ENCODE data around the gene AMFR. TPM values are rescaled to one million over a fixed set of nuclear protein-coding genes. Genes with fewer than 3 reads are reported as not detected.

Gene AMFR
- total RNA-seq, 1 donor from 2014 or later, result 66.4 TPM

DNA sequence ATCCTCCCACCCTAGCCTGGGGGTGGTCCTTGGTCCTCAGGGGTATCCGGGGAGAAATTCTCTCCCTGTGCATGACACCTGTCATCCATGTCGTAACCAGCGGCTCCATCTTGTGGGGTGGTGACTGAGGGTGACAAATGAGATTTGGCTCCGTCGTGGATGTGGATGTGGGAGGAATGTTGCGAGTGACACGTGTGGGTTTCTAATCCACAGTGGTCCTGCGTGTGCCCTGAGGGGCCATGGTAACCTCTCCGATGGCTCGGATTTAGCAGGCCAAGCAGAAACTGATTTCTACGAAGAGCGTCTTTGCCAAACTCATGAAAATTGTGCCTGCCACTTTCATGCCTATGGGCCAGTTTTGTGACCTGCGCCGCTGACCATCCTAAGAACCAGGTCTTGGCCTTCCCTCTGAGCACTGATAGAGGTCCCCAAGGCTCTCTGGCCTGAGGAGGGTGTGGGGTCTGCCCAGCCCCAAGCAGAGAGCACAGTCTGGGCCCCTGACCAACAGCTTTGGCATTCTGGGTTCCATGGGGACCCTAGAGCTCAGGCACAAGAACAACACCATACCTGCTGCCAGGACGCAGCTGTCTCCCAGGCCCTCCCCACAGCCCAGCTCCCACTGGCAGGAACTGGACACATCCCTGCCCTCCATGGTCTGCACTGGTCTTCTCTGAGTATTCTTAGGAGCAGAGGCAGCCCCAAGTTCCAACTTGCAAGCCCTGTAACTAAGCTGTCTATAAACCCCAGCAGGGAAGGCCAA, 79.0 kb downstream of the AMFR start:
- H3K27me3 Mint-ChIP-seq (ENCODE audit: low read depth), result no peaks in the 10 kb centered on the region
- DNase-seq (ENCODE audit: low read depth, low spot score), result no peak
- H3K4me3 Mint-ChIP-seq, result no peak overlapping the region
- H3K36me3 Mint-ChIP-seq (ENCODE audit: low read depth), result no peaks in the 10 kb centered on the region
- H3K27ac Mint-ChIP-seq (ENCODE audit: unreplicated experiment), result no peak overlapping the region
- TF ChIP-seq, protein P1, sequence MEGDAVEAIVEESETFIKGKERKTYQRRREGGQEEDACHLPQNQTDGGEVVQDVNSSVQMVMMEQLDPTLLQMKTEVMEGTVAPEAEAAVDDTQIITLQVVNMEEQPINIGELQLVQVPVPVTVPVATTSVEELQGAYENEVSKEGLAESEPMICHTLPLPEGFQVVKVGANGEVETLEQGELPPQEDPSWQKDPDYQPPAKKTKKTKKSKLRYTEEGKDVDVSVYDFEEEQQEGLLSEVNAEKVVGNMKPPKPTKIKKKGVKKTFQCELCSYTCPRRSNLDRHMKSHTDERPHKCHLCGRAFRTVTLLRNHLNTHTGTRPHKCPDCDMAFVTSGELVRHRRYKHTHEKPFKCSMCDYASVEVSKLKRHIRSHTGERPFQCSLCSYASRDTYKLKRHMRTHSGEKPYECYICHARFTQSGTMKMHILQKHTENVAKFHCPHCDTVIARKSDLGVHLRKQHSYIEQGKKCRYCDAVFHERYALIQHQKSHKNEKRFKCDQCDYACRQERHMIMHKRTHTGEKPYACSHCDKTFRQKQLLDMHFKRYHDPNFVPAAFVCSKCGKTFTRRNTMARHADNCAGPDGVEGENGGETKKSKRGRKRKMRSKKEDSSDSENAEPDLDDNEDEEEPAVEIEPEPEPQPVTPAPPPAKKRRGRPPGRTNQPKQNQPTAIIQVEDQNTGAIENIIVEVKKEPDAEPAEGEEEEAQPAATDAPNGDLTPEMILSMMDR (conservative IDR thresholded peaks at IDR 0.05), result no peak
- H3K4me1 Mint-ChIP-seq, result no peaks in the 10 kb centered on the region
- H3K9me3 Mint-ChIP-seq, result no peaks in the 10 kb centered on the region

DNA sequence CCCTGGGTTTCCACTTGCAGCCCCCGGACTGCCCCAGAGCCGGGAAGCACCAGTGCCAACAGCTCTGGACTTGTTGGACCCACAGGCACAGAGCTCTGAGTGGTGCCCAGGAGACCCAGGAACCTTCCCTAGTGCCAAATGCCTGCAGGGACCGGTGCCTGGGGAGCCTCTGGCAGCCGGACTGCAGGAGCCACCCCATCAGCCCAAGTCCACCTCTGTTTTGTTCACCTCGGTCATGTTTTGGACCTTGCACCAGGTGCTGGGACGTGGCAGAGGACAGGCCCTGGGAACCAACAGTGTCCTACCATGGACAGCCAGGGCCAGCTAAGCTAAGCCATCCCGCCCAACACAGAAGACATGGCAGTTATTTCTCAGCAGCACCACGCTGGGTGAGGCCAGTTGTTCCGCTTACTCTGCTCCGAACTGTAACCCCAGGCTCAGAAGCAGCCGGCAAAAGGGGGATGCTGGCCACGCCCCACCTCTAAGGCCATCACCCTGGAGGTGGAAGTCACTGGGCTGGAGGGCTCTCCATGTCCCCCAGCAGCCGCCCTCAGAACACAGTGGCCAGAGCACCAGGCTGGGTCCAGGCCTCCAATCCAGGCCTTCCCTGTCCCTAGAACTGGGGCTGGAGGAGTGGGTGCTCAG, 79.8 kb downstream of the AMFR start:
- Mint-ChIP-seq H3K4me3 (no peak overlapping the region), H3K27ac (ENCODE audit: unreplicated experiment) (no peak overlapping the region), H3K9me3 (no peaks in the 10 kb centered on the region), H3K27me3 (ENCODE audit: low read depth) (no peaks in the 10 kb centered on the region), H3K4me1 (no peaks in the 10 kb centered on the region), H3K36me3 (ENCODE audit: low read depth) (no peaks in the 10 kb centered on the region)
- no peak for DNase-seq (ENCODE audit: low read depth, low spot score)
- TF ChIP-seq, protein P1 (conservative IDR thresholded peaks at IDR 0.05), result no peak

DNA sequence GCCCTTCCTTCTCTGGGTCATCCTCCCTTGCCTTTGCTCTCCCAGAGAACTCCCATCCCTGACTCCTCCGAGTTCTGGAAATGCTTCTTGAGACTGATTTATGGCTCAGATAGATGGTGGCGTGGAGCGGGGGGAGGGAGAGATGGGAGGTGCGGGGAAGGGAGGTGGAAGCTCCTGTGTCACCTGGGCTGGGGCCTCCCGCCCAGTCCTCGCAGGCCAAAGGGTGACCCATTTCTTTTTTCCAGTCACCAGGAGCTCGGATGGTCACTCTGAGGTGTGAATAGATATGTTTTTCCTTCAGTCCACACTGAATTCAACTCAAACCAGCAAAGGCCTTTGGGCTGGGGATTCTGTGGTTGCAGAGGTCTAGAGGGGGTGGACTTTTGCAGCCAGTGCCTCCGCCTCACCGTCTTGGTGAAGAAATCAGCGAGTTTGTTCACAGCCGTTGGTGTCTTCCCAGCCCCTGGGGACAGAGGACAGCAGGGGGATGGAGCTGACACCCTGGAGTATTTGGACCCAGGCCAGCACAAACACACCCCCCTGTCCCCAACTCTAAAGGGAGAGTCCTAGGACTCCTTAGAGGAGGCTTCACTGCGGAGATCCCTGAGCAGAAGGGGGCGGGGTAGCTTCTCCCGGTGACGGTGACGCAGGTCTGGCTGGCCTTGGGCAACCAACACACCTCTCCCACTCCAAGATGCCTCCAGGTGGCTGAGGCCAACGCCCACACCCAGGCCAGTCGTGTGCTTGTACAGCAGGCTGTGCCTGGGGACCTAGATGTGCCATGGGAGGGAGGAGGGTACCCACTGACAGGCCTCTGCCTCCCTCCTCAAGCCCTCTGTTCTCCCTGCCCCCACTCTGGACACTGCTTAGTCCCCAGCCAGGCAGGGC, 80.6 kb downstream of the AMFR start:
- Mint-ChIP-seq H3K4me1 (no peaks in the 10 kb centered on the region), H3K36me3 (ENCODE audit: low read depth) (no peaks in the 10 kb centered on the region), H3K27me3 (ENCODE audit: low read depth) (no peaks in the 10 kb centered on the region), H3K9me3 (no peaks in the 10 kb centered on the region), H3K4me3 (no peak overlapping the region), H3K27ac (ENCODE audit: unreplicated experiment) (no peak overlapping the region)
- TF ChIP-seq, protein P1 (conservative IDR thresholded peaks at IDR 0.05), result no peak
- DNase-seq (ENCODE audit: low read depth, low spot score), result no peak

DNA sequence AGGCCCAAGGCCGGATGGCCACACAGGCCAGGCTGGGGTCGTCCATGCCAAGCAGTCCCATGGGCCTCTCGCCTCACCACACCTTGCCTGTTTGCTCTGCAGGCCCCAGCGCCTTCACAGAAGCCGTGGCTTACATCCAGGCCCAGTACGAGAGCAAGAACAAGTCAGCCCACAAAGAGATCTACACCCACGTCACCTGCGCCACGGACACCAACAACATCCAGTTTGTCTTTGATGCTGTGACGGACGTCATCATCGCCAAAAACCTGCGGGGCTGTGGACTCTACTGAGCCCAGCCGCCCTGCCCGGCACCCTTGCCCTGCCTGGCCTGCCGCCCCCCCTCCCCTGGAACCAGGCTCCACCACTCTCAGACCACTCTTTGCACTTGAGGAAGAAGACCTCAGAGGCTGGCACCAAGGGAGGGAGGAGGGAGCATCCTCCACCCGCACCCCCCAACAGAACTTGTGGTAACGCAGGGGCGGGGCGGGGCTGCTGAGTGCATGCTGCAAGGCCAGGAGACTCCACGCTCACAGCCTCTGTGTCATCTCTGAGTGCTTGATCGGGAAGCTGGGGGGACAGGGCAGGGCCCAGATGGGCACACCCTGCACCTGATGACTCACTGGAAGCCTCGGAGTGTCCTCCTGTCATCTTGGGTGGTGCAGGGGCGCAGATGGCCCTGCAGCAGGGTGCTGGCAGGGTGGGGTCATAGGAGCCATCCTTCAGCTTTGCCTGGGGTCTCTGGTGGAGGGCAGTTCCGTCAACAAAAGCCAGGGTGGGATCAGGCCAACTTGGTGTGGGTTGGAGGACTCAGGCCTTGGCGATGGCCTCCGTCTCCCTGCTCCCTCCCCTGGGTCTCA, 81.5 kb downstream of the AMFR start:
- Mint-ChIP-seq H3K27me3 (ENCODE audit: low read depth) (no peaks in the 10 kb centered on the region), H3K4me1 (no peaks in the 10 kb centered on the region), H3K4me3 (no peak overlapping the region), H3K36me3 (ENCODE audit: low read depth) (no peaks in the 10 kb centered on the region), H3K9me3 (no peaks in the 10 kb centered on the region), H3K27ac (ENCODE audit: unreplicated experiment) (no peak overlapping the region)
- TF ChIP-seq, protein P1 (conservative IDR thresholded peaks at IDR 0.05), result no peak
- no peak for DNase-seq (ENCODE audit: low read depth, low spot score)
